Brain microvascular endothelial cell (primary cell): ENCODE data around the gene STK26.

Source experiments
- DNase-seq: peaks from one replicate; pipeline ENCODE4 v3.0.0-alpha.2; 2020
- H3K27ac ChIP-seq: fragments of 250-450 bp; sonication (Bioruptor Pico); 2 replicates; pipeline ENCODE4 v1.5.1; 2020; ENCODE audit warnings: mild to moderate bottlenecking, moderate library complexity
- H3K27me3 ChIP-seq: fragments of 250-450 bp; sonication (Bioruptor Pico); replicated peaks from 2 replicates; pipeline ENCODE4 v1.5.1; 2020; ENCODE audit warnings: mild to moderate bottlenecking
- H3K36me3 ChIP-seq: fragments of 250-450 bp; sonication (Bioruptor Pico); replicated peaks from 2 replicates; pipeline ENCODE4 v1.5.1; 2020; ENCODE audit warnings: mild to moderate bottlenecking
- H3K4me3 ChIP-seq: 2 replicates; pipeline ENCODE4 v1.5.1; 2011; ENCODE audit warnings: low read depth, mild to moderate bottlenecking, control low read depth, low read length, moderate library complexity
- CTCF ChIP-seq: IDR thresholded peaks from 2 replicates; pipeline ENCODE4 v1.5.1; 2011; ENCODE audit warnings: low read depth, mild to moderate bottlenecking, moderate library complexity, low read length, control low read depth, inconsistent platforms; ENCODE audit errors: missing control alignments
- in situ Hi-C: cut with HindIII; loops from 2 replicates; pipeline ENCODE4 v1.10.0; 2017; ENCODE audit warnings: low sequenced_read_pairs, low pct_ligation_motif_present

STK26 gene

DNA sequence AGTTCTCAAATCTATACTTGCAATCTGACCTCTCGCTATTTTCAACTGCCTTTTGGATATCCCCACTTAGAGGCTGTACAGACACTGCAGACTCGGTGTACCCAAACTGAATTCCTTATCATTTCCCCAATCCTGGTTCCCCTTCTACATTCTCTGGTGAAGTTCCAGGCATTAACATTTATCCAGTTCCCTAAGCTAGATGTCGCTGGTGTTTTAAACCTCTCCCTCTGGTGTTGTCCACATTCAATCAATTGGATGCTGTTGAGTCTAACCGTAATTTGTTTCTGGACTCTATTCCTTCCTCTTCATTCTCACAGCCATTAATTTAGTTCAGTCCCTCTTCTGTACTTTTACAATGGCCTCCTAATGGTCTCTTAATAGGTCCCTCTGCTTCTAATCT, 7.2 kb upstream of the STK26 start:
- DNase-seq: no peak
- no peaks in the 10 kb centered on the region for H3K27me3 ChIP-seq
- in situ Hi-C loops: no loop called here
- no peak overlapping the region for H3K4me3 ChIP-seq
- H3K27ac ChIP-seq: no peak overlapping the region
- no peak for TF ChIP-seq CTCF
- H3K36me3 ChIP-seq: no peaks in the 10 kb centered on the region

- no peak for TF ChIP-seq CTCF
- in situ Hi-C loops: no loop called here
- no peaks in the 10 kb centered on the region for H3K36me3 ChIP-seq
- H3K27me3 ChIP-seq: no peaks in the 10 kb centered on the region
- H3K4me3 ChIP-seq: no peak overlapping the region
- H3K27ac ChIP-seq: no peak overlapping the region
- no peak for DNase-seq
Observed at GRCh38 chrX:132016628-132017430, 6.3 kb upstream of the STK26 start.

DNA sequence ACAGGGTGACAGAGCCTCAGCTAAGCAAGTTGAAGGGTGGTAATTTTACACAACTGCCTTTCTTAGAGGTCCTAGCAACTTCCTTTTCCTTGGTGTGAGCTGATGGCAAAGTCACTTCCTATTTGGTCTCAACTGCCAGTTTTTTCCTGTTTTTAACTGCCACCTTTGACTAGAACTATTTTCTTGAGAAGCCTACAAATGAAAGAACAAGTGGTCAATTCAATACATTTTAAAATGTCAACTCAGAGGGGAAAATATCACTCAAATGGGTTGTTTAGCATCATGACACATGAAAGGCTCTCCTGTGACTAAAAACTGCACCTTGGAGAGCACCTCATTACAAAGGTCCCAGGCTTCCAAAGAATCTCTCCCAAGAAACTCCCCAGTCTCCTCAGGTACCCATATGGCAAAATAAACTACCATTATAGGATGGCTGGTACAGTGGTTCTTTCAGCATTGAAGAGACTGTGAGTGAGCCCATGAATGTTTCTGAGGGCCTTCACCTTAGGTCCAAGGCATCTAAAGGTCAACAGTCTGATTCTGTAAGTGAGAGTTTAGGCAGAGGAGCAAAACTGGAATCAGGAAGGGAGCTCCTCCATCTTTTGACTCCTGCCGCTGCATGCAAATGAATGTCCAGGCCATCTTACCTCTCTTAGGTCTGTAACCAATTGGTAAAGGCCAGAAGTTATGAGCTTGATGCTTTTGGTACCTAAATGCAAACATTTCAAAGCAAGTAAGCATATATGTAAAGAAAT, 5.5 kb upstream of the STK26 start:
- no peak overlapping the region for H3K4me3 ChIP-seq
- no peak for DNase-seq
- no peaks in the 10 kb centered on the region for H3K36me3 ChIP-seq
- no peaks in the 10 kb centered on the region for H3K27me3 ChIP-seq
- in situ Hi-C loops: no loop called here
- H3K27ac ChIP-seq: no peak overlapping the region
- TF ChIP-seq CTCF: no peak

GRCh38 chrX:132022198-132022966, 720 bp upstream of the STK26 start:
- in situ Hi-C loops: no loop called here
- no peaks in the 10 kb centered on the region for H3K27me3 ChIP-seq
- no peaks in the 10 kb centered on the region for H3K36me3 ChIP-seq
- peak overlapping the region; percentile 53 for H3K27ac ChIP-seq
- H3K4me3 ChIP-seq: peak overlapping the region; percentile 68
- DNase-seq: no peak
- peak; percentile 52 for TF ChIP-seq CTCF

DNA sequence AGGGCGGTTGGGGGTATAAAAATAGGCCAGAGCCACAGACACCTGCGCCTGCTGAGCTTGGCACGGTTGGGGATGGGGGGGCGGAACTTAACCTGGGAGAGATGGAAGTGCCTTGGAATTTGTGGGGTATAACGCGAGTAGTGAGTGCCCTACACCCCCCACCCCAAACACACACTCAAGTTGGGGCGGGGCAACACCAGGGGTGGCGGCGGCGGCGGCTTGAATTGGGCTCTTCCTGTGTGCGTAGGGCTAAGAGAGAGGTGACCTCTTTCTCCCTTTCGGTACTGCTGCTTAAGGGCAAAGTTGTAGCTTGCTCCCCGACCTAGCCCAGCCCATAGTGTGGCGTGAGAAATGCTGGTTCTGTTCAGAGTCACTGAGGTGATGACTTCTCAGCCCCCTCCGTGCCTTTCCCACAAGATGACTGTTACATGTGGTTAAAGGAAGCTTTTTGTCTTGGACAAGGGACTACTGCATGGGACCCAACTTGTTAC, 839 bp downstream of the STK26 start:
- peak overlapping the region; percentile 68 for H3K4me3 ChIP-seq
- in situ Hi-C loops: no loop called here
- no peak overlapping the region for H3K27ac ChIP-seq
- no peak for DNase-seq
- TF ChIP-seq CTCF: no peak
- no peaks in the 10 kb centered on the region for H3K36me3 ChIP-seq
- no peaks in the 10 kb centered on the region for H3K27me3 ChIP-seq
